Tibial nerve (tissue), 4 donors: ENCODE measurements around the gene CBFB.
"Not testable (repeated sequence)": the region's sequence is repeated elsewhere in the genome, so short reads cannot be mapped to it uniquely, and the experiment has no call there.

Experiments used
- EP300 ChIP-seq, 2 donors: sonication (generic); formaldehyde crosslinking; IDR thresholded peaks; one replicate each; pipeline ENCODE4 v1.6.1; 2017; ENCODE audit warnings: antibody characterized with exemption in 2 of 2, mild to moderate bottlenecking in 1 of 2
- POLR2A ChIP-seq, 2 donors: fragments of 450-650 bp; IDR thresholded peaks; one replicate each; pipeline ENCODE4 v1.6.1; 2017; ENCODE audit warnings: antibody characterized with exemption in 2 of 2, mild to moderate bottlenecking in 2 of 2, moderate library complexity in 2 of 2
- TF ChIP-seq, protein P1 (sequence below), 5 experiments: fragments of 200-600 bp in 3 of 5; fragments of 450-650 bp in 2 of 5; sonication (generic) in 3 of 5; IDR thresholded peaks; one replicate each; pipeline ENCODE4 v1.5.1; 2016 to 2019; ENCODE audit warnings: antibody characterized with exemption in 5 of 5, mild to moderate bottlenecking in 3 of 5, moderate library complexity in 2 of 5

DNA sequence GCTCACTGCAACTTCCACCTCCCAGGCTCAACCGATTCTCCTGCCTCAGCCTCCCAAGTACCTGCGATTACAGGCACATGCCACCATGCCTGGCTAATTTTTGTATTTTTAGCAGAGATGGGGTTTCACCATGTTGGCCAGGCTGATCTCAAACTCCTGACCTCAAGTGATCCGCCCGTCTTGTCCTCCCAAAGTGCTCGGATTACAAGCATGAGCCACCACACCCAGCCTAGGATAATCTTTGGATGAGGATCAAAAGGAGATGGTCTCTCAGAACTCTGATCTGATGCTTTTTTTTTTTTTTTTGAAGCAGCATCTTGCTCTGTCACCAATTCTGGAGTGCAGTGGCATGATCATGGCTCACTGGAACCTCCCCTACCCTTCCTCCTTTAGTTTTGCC, 93.8 kb downstream of the CBFB start:
- not testable (repeated sequence) for TF ChIP-seq POLR2A, EP300 (IDR thresholded peaks at IDR 0.05)
- TF ChIP-seq, protein P1, sequence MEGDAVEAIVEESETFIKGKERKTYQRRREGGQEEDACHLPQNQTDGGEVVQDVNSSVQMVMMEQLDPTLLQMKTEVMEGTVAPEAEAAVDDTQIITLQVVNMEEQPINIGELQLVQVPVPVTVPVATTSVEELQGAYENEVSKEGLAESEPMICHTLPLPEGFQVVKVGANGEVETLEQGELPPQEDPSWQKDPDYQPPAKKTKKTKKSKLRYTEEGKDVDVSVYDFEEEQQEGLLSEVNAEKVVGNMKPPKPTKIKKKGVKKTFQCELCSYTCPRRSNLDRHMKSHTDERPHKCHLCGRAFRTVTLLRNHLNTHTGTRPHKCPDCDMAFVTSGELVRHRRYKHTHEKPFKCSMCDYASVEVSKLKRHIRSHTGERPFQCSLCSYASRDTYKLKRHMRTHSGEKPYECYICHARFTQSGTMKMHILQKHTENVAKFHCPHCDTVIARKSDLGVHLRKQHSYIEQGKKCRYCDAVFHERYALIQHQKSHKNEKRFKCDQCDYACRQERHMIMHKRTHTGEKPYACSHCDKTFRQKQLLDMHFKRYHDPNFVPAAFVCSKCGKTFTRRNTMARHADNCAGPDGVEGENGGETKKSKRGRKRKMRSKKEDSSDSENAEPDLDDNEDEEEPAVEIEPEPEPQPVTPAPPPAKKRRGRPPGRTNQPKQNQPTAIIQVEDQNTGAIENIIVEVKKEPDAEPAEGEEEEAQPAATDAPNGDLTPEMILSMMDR (IDR thresholded peaks at IDR 0.05) = not testable (repeated sequence)
